ENCODE data around the gene COL20A1.

- TF ChIP-seq ZNF18 (tag by site-specific recombination; IDR thresholded peaks at IDR 0.05) (no peak), BCL11A (tag by site-specific recombination; IDR thresholded peaks at IDR 0.05; ENCODE audit: low read depth) (peak; percentile 42; the same call in 1 of the 2 replicates), CTCF (tag by site-specific recombination; IDR thresholded peaks at IDR 0.05) (no peak), TRIM28 (IDR thresholded peaks at IDR 0.05; ENCODE audit: borderline replicate concordance, low read length) (no peak), ZNF274 (IDR thresholded peaks at IDR 0.05; ENCODE audit: low read length) (no peak), ZNF274 (tag by site-specific recombination; IDR thresholded peaks at IDR 0.05; ENCODE audit: borderline replicate concordance) (no peak), ZFP41 (tag by site-specific recombination; IDR thresholded peaks at IDR 0.05; ENCODE audit: borderline replicate concordance) (no peak), ZNF624 (tag by site-specific recombination; IDR thresholded peaks at IDR 0.05) (no peak), YY1 (tag by site-specific recombination; IDR thresholded peaks at IDR 0.05) (no peak), ZNF423 (tag by site-specific recombination; IDR thresholded peaks at IDR 0.05) (no peak), ZIC2 (tag by site-specific recombination; IDR thresholded peaks at IDR 0.05) (no peak)
Observed at GRCh38 chr20:63329331-63330083, 36.5 kb downstream of the COL20A1 start.

Measured in HEK293 (cell line).